HG02943 (cell line): ENCODE data around the gene MPI.
"Not testable (repeated sequence)": the region's sequence is repeated elsewhere in the genome, so short reads cannot be mapped to it uniquely, and the experiment has no call there.

Source experiments
- ATAC-seq: cut with Tn5 transposase; IDR thresholded peaks from one replicate; pipeline ENCODE4 v1.9.1; 2021; ENCODE audit warnings: mild to moderate bottlenecking, low read depth, moderate library complexity; ENCODE audit not compliant: unreplicated experiment

Gene MPI

DNA sequence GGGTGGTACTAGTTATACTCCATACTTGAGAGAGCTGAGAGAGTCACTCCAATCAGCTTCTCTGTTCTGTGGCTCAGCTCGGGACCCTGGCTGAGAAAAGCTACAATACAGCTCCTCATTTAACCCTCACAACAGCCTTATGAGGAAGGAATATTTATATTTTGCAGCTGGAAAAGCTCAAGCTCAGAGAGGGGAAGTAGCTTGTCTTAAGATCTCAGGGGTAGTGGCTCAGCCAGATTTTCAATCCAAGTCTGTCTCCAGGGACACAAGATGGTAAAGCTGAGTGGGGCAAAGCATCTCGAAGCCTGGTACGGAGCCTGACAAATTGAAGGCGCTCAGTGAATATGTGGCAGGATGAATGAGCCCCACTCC lies 31.5 kb upstream of the MPI start:
- ATAC-seq = no peak

DNA sequence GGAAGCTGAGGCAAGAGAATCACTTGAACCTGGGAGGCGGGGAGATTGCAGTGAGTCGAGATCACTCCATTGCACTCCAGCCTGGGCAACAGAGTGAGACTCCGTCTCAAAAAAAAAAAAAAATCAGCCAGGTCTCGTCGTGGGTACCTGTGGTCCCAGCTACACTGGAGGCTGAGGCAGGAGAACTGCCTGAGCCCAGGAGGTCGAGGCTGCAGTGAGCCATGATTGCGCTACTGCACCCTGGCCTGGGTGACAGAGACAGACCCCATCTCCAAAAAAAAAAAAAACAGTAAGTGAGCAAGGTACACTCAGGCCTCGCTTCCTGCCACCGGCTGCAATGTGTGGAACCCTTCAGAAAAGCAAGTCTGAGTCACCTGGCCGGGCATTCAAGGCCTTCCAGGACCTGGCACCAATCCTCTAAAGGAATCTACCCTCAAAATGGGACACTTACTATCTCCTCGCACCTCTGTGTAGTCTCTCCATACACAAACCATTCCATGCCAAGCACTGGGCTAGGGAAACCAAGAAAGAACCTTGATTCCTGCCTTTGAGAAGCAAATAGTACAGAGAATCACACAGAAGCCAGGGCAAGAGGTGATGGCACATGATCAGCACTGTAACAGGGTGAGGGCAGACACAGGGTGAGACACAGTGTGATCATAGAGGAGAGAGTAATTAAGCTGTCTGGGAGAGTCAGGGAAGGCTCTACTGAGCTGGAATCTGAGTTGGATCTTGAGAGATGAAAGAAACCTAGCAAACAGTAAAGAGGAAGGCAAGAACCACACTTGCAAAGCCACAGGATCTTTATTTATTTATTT lies 26.4 kb upstream of the MPI start:
- no peak for ATAC-seq

DNA sequence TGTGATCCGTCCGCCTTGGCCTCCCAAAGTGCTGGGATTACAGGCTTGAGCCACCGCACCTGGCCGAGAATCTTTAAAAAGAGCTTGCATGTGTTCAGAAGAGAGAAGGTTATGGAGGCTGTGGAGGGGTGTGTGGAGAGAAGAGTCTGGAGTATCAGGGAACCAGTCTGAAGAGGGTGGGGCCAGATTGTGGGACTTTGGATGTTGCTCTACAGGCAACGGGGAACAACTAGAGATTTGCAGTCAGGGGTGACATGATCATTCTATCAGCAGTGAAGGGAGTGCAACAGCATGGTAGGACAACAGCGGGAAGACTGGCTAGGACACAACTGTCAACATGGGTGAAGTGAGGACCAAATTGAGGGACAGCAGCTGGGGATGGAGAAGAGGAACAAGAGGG lies 25.5 kb upstream of the MPI start:
- no peak for ATAC-seq

DNA sequence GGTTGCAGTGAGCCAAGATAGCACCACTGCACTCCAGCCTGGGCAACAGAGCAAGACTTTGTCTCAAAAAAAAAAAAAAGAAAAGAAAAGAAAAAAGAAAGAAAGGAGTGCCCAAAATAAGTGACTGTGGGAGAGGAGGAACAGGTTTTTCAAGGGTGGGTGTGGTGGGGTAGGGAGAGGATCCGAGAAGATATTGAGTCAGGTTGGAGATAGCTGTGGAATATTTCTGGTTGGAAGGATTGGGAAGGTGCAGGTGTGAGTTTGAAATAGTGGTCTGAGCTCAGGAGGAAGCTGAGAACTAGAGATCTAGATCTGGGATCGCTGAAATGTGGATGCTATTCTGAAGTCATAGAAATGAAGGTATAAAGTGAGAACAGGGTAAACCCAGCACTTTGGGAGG lies 24.5 kb upstream of the MPI start:
- ATAC-seq = no peak

DNA sequence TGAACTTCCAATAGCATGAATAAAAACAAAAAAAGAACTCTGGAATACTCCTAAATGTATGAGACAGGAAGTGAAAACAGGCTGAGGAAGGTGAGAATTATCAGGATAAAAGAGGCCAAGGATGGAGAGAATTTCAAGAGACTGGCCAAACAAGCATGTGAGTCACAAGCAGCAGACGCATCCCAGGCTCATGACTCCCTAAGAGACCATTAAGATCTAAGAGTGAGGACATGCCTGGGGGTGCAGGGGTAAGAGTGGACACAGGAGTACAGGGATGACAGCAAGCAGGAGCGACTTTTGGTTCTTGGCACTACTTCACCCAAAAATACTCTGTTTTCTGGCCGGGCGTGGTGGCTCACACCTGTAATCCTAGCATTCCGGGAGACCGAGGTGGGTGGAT lies 23.8 kb upstream of the MPI start:
- ATAC-seq = no peak

DNA sequence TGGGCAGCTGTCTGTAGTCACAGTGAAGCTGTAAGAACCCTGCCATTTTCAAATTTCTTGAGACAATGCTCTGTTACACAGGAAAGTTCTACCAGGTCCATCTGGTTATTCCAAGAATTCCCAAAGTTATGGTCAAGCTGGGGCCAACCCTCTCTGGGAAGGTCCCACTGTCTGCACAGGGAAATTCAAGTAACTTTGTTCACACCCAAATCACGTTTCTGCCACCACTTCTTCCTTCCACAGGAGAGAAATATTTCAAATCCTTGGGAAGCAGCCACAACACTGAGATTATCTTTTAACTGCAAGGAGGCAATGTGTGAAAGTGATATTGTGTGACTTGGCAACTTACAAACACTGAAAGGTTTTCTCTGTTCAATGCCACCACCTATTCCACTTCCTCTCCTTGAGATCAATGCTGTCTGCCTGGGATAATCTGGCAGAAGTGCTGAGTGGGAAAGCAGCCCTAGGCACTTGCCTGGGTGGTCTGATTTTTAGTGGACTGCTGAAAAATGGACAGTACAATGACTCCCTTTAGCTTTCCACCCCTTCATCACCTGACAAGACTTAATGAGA lies 22.3 kb upstream of the MPI start:
- no peak for ATAC-seq

DNA sequence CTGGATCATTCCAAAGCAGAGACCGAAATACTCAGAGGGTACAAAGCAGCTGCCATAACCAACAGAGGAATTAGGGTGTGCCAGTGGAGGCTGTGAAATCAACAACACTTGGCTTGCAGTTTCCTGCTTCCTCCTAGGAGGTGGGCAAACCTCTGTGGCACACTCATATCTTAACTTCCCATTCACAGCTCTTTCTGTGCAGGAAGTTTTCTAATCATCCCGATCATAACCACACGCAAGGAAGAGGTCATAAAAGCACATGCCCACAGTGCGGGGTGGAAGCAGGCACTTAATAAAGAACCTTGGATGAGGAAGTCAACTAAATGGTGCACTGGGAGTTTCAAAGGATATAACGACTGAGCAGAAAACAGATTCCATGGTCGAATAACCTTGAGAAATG lies 21.8 kb upstream of the MPI start:
- ATAC-seq = no peak

DNA sequence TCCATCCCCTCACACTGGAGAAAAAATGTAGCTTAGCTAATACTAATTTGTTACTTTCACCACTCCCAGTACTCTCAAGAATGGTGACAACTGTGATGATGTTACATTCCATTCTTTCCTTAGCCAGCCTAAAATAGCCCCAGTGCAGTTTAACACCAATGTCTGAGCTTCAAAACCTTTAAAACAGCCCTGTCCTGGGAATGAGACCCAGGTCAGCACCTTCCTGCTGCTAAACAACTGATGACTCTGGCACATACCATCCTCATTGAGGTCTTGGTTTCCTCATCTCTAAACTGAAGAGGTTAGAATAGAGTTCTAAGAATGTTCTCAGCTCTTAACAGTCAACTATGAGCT lies 20.5 kb upstream of the MPI start:
- ATAC-seq = no peak

DNA sequence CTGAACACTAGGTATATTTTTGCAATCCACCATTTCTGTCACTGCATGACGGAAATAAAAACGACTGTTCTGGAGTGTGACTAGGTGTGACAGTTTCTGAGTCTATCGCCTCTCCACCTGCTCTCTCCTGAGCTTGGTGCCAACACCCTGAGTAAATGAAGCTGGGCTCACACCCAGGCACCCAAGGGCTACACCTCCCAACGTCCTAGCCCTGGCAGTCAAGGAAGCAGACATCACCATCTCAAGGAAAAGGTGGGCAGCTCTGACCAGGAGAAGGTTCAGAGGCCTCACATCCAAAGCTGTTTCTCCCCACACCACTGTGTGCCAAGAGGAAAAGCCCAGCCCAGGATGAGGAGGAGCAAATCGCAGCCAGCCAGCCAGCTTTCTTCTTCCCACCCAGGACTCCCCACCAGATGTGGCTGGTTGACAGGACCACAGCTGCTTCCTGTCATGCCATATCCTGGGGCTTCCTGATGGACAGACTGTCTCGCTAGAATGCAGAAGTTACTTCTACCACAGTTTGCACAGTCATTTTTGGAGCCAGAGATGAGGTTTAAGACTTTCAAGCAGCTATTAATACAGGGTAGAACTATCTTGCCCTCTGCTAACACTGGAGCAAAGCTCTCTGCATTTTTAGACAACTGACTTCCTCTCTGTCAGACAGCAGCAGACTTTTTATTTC lies 20.0 kb upstream of the MPI start:
- no peak for ATAC-seq

DNA sequence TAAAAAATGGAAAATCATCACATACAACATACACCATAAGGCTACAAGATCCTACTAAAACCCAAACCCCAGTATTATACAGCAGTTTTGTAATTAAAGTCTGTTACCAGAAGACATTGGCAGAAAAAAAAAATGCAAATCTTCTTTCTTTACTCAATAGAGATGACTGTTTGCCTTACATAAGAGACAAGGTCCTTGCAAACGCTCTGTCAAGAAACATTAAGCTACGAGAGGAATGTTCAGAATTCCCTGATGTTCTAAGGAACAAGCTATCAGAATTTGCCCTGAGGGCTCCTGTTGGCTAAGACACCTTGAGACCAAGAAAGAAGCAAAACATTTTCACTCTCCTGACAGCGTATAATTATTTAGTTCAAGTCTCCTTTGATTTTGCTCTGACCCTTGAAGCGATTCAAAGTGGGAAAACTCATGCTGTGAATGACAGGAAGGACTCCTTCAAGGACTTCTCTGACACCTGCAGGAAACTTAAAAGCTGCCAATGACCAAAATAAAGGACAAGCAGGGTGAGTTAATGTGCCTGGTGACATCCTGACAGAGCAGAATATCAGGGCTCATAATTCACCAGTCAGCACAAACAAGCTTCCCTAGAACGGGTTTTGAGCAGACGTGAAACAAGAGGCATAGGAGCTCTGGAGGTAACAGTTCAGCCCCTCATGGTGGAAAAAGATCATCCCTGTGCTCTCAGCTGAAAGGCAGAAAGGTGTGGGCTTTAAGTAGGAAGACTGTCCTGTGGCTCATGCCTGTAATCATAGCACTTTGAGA lies 19.2 kb upstream of the MPI start:
- ATAC-seq = no peak

DNA sequence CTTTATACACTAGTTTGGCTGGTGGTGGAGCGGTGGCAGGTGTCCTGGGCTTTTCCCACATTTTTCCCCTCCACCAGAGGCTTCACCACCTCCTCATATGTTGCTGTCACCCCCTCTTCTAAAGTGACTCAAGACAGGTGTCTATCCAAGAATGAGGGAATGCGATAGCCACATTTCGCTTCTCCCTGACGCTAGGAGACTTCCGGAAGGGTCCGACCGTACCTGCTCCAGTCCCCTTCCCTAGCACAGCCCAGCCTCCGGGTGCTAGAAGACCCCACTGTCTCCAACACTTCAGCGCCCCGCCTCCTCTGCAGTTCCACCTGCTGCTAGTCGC lies 17.2 kb upstream of the MPI start:
- ATAC-seq = no peak

DNA sequence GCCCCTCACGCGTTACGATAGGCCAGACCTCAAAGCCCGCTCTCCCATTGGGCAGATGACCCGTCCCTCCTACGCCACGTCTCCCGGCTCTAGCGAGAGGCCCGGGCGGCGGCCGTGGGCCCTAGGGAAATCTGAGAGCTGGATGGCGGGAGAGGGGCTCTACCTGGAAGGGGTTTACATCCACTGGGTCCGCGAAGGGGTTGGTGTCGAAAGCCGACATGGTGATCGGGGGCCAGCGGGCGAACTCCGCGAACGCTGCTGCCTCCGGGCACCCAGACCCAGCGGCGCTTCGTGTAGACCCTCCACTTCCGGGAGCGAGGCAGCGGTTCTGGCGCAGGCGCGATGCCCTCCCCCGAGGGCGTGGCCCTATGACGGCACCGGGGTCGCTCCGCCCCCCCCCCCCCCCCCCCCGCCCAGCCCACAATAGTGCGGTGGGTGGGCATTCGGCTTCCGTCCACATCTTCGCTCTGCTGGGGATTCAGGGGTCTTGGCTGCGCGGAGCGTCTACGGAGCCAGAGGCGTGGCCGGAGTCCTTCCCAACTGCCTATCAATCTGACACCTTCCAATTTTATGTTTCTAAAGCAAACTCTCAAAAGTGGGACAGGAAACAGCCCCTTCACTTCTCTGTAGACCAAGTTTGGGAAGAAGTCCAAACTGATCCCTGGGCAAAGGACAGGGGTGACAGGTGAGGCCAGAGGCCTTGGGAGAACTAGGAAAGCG lies 16.6 kb upstream of the MPI start, which contains the start of gene SCAMP2:
Gene SCAMP2 (minus strand): TSS at position 330 of the 720 bp plus-strand sequence. CDS start 110 bp downstream, at position 220.
- peak; percentile 83 for ATAC-seq

DNA sequence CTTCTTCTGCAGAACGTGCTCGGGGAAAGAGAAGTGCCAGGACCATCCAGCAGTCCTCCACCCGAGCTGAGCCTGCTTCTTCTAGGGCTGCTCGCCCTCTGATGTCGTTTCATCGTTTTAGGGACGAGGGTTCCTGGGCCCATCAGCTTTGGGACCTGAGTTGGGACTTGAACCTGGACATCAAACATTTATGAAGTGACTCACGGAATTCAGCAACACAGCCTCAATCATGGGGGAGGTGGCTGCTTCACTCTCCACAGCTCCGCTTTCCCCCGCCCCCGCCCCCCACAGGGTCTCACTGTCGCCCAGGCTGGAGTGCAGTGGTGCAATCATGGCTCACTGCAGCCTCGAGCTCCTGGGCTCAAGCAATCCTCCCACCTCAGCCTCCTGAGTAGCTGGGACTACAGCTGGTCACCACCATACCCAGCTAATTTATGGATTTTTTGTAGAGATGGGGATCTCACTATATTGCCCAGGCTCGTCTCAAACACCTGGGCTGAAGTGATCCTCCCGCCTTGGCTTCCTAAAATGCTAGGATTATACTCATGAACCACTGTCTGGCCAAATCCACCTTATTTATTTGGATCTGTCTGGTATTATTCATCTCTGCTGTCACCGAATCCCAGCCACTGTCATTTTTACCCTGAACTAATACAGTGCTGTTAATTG lies 16.0 kb upstream of the MPI start:
- no peak for ATAC-seq

DNA sequence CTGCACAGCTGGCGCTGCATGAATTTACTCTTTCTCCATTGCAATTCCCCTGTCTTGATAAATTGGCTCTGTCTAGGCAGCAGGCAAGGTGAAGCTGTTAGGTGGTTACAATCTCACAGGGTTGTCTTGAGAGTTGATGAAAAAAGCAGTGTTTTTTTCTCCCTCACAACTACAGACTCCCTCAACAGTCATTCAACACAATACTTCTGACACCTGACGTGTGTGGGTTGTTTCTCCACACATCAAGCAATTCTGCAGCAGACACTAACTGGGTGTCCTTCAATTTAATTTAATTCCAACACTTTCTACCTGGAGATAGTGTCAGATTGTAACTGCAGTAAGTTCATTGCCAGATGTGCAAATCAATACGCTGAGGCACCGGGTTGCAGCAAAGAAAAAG lies 11.6 kb upstream of the MPI start:
- ATAC-seq = no peak

DNA sequence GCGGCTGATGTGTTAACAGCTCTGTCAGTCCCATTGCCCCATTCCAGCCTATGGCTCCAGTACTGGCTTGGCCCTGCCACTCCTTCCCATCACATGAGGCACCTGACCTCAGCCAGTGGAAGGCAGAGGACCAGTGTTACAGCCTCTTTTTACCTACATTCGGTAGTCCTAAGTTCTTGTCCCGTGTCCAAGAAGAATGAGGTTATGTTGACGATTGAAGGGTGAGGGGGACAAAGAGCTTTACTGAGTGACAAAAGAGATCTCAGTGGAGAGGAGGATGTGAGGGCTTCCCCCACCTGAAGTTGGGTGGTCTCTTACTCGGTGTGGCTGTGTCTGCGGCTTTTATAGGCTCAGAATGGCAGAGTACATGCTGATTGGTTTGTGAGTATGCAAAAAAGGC lies 7.3 kb upstream of the MPI start:
- ATAC-seq = no peak

DNA sequence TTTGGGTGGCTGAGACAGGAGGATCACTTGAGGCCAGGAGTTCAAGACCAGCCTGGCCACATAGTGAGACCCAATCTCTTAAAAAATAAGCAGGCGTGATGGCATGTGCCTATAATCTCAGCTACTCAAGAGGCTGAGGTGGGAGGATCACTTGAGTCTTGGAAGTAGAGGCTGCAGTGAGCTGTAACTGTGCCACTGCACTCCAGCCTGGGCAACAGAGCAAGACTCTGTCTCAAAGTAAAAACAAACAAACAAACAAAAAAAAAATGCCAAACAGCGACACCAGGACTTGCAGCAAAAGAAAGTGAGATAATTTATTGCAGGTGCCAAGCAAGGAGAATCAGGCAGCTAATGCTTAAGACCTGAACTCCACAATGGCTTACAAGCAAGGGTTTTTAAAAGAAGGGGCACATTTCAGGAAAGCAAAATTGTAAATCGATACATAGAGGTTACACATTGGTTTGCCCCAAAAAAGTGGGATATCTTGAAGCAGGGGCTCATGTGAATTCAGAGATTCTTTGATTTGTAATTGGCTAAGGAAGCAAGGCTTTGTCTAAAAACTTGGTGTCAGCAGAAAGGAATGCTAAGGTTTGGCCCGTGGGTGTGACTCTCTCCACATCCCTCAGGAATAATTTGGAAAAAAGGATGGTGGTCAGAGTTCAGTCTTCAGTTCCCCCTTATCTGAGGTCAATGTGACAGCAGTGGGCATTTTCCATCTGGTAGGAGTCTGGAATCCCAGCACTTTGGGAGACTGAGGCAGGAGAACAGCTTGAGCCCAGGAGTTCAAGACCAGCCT lies 5.2 kb upstream of the MPI start:
- ATAC-seq = peak; percentile 6

DNA sequence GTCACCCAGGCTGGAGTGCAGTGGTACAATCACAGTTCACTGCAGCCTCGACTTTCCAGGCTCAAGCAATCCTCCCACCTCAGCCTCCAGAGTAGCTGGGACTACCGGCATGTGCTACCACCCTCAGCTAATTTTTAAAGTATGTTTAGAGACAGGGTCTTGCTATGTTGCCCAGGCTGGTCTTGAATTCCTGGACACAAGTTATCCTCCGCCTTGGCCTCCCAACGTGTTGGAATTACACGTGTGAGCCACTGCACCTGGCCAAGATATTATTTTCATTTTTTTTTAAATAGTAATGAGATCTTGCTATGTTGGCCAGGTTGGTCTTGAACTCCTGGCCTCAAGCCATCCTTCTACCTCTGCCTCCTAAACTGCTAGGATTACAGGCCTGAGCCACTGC lies 4.4 kb upstream of the MPI start:
- ATAC-seq = no peak

DNA sequence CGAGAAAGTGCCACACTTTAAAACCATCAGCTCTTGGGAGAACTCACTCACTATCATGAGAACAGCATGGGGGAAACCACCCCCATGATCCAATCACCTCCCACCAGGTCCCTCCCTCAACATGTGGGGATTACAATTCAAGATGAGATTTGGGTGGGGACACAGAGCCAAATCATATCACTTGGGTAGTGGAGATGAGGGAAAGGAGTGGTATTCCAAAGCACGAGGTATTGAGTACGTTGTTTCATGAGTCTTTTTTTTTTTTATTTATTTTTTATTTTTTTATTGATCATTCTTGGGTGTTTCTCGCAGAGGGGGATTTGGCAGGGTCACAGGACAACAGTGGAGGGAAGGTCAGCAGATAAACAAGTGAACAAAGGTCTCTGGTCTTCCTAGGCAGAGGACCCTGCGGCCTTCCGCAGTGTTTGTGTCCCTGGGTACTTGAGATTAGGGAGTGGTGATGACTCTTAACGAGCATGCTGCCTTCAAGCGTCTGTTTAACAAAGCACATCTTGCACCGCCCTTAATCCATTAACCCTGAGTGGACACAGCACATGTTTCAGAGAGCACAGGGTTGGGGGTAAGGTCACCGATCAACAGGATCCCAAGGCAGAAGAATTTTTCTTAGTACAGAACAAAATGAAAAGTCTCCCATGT lies 2.2 kb upstream of the MPI start:
- ATAC-seq = not testable (repeated sequence)

DNA sequence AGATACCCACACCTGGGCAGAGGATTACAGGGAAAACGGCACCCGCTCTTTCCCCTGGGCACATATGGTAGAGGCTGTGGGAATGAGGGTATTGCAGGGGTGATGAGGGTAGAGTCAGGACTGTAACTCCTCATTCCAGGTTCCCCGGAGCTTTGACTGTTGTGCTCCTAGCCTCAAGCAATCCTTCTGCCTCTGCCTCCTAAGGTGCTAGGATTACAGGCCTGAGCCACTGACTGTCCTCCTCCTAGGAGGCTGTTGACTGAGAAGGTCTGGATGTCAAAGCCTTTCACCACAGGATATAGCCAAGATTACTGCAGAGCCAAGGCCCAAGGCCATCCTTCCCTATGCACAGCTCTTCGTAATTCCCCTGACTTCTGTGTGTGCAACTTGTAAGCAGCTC lies 1.1 kb upstream of the MPI start:
- ATAC-seq = no peak
